ENCODE measurements around the gene FCHO2. TPM values are rescaled to one million over a fixed set of nuclear protein-coding genes. Genes with fewer than 3 reads are reported as not detected.

Gene FCHO2
- total and polyA plus RNA-seq, 2 of the 8 experiments (the other 6 are each of a cell fraction or from before 2014, with no cell fraction given): 4.3 to 15.7 TPM

GRCh38 chr5:72906806-72907205 is 49.0 kb upstream of the FCHO2 start (continued):
- TF ChIP-seq PHF8 (conservative IDR thresholded peaks at IDR 0.05; ENCODE audit: low read depth, low read length): no peak
- no peak for TF ChIP-seq SP1 (IDR thresholded peaks at IDR 0.05; ENCODE audit: low read depth, low read length)
- TF ChIP-seq CHD2 (IDR thresholded peaks at IDR 0.05; ENCODE audit: low read length): no peak
- no peak for TF ChIP-seq ZNF274 (IDR thresholded peaks at IDR 0.05; ENCODE audit: borderline replicate concordance, extremely low read depth, low read length)
